ENCODE data around the gene TMEM63B.
A peak's percentile ranks its signal among the peaks of the same experiment; 100 is the strongest.
"Not testable (repeated sequence)": the region's sequence is repeated elsewhere in the genome, so short reads cannot be mapped to it uniquely, and the experiment has no call there.

TMEM63B gene

DNA sequence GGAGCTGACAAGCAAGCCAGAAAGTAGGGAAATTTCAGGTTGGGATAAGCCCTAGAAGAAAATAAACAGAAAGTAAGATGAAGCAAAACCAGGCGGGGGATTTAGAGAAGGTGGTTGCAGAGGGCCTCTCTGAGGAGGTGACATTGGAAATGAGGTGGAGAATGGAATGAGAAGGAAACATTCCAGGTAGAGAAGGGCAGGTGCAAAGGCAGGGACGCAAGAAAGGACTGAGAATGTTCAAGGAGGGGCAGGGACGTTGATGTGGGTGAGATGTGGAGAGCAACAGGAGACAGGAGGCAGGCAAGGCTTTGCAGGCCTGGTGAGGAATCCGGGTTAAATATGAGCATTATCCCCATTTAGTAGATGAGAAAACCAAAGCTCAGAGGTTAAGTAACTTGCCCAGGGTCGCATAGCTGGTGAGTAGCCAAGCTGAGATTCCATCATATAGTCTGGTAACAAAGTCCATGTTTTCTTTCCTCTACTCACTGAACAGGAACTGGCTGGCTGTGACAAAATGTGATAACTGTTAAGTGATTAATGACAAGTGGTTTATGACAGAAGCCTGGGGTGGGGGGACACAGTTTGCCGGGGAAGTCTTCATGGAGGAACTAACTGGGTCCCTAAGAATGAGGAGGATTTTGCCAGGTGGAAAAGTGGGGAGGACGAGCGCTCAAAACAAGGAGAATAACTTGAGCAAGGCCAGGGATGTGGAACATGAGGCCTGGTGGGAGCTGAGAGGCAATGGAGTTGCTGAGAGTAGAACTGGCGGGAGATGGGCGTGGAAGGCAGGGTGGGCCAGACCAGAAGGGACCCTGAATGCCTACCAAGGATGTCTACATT lies 32.7 kb upstream of the TMEM63B start:
- DNase-seq: no peak

DNA sequence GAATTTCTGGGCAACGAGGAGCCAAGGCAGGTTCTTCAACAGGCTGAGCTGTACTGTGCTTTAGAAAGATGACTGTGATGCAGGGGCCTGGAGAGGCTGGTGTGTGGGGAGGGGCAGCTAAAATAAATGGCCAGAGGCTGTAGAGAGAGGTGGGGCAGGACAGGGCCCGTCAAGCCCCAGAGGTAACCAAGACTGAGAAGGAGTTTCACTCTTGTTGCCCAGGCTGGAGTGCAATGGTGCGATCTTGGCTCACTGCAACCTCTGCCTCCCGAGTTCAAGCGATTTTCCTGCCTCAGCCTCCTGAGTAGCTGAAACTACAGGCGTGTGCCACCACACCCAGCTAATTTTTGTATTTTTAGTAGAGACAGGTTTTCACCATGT lies 32.1 kb upstream of the TMEM63B start:
- not testable (repeated sequence) for DNase-seq

DNA sequence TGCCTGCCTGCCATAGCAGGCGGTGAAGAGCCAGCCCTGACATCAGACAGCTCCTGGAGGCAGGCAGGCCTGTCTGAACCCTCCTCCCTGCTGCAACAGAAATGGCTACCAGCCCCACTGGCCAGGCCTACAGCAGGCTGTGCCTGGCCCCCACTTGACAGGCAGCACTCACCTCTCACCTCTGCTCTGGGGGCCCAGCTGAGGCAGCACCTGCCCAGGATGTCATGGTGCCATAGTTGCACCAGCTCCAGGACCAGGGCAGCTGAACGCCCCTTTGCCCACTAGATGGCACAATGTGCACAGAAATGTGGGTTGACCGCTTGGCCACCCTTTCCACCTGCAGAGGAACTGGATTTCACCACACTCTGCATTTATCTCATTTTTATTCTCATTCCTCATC lies 30.7 kb upstream of the TMEM63B start:
- peak; percentile 83 for DNase-seq

DNA sequence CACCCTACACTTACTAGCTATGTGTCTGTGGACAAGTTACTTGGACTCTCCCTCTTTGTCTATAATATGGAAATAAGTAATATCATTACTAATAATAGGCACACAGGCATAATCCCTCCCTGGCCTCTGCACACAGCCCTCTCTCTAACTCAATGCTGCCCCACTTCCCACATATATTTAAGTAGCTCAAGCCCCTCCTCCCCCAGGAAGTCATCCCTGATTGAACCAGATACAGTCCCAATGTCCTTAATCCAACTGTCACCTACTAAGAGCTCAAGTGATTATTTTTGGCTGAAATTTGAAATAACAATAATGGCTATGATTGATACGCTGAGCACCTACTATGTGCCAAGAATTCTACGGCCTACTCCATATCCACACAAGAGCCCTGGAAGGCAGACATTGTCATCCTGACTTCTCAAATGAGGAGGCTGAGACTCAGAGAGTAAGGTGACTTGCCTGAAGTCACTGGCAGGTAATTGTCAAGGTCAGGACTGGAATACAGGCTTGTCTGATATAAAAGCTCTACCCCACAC lies 29.5 kb upstream of the TMEM63B start:
- no peak for DNase-seq

DNA sequence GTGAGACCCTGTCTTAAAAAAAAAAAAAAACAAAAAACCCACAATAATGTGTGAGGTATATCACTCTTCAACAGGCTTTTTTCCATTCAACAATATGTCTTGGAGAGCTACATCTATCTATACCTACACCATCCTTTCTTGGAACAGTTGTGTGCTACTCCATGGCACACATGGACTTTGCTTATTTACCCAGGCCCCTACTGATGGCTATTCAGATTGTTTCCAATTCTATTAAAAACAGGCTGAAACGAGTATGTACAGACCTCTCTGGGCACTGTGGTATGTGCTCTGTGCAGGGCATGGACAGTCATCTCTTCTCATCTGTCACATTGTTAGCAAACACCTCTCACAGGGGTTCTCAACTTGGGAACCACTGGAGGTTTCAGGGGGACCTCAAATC lies 28.2 kb upstream of the TMEM63B start:
- no peak for DNase-seq

DNA sequence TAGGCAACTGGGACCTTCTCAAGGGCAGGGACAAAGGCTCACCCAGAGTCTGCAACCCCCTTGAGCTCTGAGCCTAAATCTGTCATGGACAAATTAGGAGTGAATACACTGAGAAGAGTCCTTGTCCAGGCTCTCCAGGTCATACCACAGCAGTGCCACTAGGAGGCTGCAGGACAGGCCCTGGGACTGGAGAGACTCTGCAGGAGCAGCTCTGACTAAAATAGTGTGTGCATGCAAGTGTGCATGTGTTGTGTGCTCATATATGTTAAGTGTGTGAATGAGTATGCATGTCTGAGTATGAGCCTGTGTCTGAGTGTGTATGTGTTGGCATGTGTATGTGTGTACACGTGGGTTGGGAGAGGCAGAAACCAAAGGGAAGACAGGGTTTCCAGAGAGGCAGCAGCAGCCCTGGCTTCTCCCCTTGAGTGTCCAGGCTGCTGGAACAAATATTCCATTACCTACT lies 27.2 kb upstream of the TMEM63B start:
- peak; percentile 27 for DNase-seq

DNA sequence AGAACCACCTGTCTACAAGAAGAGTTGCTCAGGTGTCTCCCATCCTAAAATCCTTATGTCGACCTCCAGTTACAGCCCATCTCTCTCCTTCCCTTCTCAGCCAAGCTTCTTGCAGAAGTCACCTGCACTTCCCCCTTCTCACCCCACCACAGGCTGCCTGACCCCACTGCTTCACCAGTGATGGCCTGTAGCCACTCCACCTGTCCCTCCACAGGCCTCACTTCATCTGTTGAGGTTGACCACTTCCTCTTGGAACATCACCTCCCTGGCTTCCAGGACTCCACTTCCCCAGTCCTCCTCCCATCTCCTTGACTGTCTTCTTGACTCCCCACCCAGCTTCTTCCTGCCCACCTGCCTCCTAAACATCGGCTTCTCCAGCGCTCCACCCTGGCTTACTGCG lies 25.5 kb upstream of the TMEM63B start:
- DNase-seq: no peak

DNA sequence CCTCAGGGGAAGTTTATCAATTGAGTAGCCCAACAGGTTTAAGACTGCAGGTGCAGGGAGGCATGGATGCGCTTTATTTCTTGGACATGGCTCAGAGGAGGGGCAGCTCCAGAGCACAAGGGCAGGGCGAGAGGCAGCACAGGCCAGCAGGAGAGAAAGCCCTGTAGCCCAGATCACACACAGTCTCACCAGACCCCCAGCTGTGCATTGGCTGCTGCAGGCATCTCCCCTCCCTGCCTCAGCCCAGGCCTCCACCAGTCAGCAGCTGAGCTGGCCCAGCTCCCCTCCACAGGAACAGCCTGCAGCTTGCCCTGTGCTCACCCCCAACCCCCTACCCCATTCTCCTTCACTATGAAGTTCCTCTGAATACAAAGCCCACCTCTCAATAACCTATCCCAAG lies 24.8 kb upstream of the TMEM63B start:
- no peak for DNase-seq

DNA sequence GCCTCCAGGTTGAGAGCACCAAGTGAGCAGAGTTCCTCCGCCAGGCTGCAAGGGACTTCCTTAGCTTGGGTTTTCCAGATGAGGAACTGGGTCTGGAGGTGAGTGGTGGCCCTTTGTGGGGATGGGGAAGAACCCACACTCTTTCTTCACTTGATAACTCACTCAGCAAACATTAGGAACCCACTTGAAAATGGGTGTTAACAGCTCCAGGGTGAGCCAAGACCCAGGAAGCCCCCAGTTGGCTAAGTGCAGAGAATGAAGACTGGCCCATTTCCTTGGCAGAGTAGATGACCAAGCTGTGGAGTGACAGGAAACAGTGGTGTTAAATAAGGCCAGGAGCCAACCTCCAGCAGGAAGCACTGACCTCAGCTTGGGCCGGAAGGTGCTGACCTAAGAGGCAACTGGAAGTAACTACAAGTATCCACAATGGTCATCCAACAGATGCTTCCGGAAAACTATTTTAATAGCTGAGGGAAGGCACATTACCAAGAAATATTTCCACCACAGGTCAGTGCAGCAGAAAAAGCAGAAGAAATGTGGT lies 22.8 kb upstream of the TMEM63B start:
- DNase-seq: no peak

DNA sequence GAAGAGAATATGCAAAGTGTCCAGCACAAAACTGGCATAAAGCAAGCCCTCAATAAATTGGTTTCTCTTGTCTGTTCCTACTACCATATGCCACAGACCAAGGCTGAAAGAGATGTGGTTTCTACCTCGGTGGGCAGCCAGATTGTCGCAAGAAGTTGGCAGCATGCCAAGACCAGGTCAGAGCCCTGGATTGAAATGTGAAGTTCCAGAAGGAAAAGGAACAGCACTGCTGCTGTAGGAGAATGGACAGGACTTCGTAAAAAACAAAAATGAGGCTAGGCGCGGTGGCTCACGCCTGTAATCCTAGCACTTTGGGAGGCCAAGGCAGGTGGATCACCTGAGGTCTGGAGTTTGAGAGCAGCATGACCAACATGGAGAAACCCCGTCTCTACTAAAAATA lies 22.2 kb upstream of the TMEM63B start:
- no peak for DNase-seq

DNA sequence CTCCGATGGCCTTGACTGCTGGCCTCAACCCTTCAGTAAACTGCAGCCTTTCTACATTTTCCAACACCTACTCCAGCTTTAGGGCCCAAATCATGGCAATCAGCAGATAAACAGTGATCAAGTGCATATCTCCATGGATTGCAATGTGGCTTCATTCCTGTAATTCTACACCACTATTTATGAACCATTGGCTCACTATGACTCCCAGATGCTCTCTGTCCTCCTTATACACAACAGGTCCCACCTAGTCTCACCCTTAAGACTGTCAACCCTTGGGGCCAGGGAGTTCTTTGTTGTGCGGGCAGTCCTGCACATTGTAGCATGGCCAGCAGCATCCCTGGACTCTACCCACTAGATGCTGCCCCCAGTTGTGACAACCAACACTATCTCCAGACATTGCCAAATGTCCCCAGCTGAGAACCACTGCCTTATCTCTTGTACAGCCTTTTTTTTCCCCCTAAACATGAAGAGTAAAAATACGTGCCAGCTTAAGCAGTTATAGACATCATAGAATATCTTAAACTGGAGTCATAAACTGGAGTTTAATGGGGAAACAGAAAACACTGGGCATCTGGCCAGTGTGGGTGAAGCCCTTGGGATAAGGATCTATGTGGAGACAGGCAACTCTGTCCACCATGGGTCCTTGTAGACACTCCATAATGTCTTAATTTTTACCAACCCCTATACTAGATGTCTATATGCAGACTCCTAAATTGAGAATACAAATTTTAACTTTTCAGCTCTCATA lies 21.2 kb upstream of the TMEM63B start:
- DNase-seq: no peak

DNA sequence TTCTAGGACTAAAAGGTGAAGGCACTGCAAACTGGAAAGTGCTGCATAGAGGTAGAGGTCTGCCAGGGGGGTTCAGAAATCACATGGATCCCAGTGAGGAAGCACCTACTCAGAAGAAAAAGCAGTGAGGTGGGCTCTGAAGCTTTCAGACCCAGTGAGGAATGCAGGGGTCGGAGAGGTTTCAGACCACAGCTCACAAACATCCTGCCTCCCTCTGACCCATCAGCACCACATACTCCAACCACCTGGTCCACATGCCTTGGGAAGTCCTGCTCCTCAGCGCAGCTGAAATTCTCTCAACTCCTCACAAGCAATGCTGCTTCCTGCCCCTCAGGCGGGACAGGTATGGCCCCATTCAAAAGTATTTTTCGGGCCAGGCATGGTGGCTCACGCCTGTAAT lies 20.3 kb upstream of the TMEM63B start:
- no peak for DNase-seq

DNA sequence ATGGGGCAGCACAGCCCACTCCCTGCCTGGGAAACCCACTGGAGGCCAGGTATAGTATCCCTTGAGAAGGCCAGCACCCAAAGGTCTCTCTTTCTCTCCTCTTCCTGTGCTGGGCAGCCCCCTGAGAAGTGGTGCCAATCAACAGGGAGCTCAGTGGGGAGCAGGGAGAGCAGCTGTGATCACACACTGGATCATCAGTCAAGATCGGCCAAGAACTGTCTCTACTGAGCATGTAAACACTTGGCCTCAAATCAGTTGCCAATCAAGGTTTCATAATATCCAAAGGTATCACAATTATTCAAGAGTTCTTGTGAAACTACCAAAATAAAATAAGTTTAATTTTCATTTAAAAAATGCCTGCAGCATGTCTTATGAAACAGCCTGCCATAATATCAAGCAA lies 18.9 kb upstream of the TMEM63B start:
- DNase-seq: no peak

DNA sequence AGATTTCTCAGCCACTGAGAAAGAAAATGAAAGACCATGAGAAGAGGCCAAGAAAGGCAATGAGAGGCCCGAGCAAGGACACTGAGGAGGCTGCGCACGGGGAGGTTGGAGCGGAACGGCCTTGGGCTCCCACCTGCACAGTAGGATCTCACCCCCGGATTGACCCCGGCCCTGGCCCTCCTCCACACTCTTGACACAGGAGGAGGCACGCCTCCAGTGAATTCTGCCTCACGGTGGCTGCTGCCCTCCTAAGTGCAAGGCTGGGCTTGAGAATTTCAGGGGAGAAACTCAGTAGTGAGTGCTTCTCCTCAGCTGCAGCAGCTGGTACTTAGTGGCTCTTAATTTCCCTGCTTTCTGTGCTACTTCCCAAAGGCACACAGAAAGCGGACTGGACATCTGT lies 18.1 kb upstream of the TMEM63B start:
- DNase-seq: no peak

DNA sequence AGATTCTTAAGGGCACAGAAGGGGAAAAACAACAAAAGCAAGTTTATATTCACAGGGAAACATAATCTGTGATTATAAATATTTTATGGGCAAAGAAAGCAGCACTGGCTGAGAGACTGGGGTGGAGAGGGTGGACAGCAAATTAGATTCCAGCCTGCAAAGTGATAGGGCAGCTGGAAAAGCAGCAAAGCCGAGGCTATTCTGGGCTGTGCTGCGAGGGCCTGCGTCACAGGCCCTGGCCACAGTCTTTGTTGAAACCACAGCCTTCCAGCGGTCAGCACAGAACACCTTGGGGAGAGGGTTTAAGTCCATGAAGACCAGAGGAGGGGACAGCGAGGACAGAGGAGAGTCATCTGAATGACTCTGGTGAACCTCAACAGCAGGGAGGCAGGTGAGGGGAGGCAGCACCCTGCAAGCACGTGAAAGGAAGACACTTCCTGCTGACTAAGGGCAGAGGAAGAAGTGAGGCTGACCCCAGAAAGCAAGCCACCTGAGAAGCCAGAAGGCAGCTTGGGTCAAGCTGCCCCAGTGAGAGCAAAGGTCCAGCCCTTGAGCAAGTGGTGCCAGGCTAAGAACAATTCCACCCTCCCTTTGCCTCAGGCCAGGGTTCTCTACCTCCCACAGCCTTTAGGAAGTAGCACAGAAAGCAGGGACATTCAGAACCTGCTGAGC lies 17.2 kb upstream of the TMEM63B start:
- no peak for DNase-seq

DNA sequence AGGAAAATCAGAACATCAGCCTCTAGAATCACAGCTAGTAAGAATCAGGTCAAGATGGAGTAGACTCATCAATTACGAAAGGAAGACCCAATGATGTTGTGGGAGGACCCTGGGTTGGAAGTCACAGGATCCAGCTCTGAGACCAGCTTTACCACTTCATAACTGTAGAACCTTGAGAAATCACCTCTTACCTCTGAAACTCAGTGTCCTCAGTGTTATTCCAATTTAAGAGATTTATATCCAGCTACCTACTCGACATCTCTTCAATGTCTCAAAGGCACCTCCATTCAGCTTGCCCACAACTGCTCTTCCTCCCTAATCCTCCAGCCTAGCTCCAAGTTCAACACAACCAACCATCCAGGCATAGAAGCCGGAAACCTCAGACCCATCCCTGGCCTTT lies 16.4 kb upstream of the TMEM63B start:
- DNase-seq: no peak

DNA sequence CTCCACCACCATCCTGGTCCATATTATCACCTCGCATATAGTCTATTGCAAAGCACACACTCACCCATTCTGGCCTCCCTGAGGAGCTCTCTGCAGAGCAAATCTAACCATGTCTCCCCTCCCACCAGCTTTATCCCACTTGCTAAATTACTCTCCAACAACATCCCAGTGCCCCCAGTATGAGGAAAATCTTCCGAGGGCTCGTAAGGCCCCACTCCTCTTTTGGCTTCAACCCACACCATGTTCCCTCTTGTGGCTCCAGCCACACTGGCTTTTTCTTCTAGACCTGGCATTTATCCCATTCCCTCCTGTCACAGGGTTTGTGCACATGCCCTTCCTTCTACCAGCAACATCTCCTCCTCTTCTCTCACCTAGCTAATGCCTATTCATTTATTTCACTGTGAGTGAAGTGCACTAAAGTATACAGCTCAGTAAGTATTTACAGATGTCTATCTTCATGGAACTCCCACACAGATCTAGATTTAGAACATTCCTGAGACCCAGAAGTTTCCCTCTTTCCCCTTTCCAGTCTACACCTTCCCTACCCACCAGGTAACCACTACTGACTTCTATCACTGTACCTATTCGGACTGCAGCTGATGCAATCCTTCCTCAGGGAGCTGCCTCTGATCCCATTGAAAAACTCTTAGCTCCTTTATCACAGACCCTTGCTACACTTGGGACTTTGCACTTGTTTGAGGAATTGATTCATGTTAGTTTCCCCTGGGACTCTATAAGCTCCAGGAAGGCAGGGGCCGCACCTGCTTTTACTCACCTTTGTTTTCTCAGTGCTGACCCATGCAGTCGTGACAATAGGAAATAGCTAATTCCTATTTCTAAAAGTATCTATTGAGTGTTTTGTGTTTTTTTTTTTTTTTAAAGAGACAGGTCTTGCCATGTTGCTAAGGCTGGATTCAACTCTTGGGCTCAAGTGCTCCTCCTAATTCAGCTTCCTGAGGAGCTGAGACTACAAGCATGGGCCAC lies 15.6 kb upstream of the TMEM63B start:
- no peak for DNase-seq

DNA sequence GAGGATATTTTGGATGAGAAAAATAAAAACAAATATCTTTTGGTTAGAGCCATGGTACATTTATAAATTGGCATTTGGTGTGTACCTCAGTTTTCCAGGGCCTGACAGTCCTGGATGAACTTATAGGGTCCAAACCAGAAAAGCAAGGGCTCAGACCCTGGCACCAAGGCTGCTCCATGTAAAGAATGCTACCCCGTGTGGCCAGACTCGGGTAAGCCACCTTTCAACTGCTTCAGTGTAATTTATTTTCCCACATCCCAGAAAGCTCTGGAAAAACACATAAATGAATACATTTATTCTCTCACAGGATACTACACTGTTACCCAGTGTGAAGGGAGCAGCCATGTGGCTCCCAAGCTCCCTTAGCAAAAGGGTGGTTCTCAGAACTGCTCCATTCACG lies 13.9 kb upstream of the TMEM63B start:
- no peak for DNase-seq

DNA sequence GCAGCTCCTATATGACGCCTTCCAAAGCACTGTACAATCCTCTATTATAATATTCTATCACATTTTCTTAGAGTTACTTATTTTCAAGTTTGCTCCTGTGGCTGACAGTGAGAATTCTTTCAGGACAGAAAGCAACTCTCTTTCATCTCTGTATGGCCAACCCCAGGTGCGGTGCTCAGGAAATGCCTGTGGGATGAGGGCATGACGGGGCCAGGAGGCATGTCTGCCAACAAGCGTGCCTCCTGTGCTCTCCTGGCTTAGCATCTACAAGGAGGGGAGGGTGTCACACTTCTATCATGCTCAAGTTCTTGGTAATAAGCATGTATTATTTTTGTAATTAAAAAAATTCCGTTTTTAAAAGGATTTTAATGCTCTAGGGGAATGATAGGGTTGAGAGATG lies 11.5 kb upstream of the TMEM63B start:
- no peak for DNase-seq

DNA sequence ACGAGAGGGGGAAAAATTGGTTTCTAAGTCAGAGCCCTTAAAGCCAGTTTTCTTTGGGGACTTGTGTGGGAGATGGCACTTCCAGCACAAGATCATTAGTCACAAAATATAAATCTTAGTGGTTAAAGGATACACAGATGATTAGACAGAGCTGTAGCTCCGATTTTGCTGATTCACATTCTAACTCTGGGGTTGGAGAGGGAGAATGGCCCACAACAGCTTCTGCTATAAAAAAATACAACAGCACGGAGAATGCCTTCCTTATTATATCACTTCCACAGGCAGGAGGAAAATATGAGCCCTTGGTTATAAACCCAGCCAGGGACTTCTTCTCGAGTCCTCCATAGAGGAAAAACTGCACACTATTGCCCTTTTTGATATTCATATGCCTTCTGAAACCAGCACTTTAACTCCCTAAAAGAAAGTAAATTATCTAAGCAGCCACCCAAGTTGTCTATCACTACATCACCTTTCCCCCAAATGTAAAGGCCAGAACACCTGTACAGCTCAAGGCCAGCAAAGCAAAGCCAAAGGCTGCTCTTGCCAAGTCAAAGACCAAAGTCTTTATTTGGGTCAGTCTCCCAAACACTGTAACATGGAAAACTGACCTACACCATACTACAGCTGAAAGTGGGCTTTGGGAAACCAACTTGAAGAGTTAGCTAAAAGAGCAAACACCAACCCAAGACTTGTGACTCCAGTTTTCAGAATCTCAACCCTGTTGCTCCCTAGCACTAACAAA lies 10.5 kb upstream of the TMEM63B start:
- DNase-seq: no peak

DNA sequence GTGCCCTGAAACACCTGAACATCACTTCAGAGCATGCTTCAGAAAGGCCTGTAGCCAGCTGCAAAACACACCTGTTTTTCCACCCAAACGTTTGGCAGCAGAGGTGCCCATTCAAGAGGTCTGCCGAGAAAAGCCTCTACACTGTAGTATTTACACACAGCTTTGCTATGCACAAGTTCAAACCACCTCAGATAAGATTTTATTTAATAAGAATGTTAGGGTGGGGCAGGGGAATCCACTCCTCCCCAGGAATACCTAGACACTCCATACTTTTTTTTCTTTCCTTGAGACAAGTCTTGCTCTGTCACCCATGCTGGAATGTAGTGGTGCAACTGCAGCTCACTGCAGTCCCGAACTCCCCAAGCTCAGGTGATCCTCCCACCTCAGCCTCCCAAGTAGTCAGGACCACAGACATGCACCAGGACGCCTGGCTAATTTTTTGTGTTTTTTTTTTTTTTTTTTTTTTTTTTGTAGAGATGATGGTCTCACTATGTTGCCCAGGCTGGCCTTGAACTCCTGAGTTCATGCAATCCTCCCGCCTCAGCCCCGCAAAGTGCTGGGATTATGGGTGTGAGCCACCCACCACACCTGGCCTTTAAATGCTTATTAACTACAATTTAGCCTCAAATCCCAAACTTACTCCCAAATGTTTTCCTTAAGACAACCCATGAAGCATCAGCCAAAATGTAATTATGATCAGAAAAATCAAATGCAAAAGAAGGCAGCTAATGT lies 9.8 kb upstream of the TMEM63B start:
- no peak for DNase-seq
